Midbrain (tissue), 1 donor: ENCODE data around the gene ZDHHC5.

ENCODE experiments used
- DNase-seq: peaks from one replicate; lab custom pipeline; 2025; lab: John Stamatoyannopoulos, UW

ZDHHC5 gene

DNA sequence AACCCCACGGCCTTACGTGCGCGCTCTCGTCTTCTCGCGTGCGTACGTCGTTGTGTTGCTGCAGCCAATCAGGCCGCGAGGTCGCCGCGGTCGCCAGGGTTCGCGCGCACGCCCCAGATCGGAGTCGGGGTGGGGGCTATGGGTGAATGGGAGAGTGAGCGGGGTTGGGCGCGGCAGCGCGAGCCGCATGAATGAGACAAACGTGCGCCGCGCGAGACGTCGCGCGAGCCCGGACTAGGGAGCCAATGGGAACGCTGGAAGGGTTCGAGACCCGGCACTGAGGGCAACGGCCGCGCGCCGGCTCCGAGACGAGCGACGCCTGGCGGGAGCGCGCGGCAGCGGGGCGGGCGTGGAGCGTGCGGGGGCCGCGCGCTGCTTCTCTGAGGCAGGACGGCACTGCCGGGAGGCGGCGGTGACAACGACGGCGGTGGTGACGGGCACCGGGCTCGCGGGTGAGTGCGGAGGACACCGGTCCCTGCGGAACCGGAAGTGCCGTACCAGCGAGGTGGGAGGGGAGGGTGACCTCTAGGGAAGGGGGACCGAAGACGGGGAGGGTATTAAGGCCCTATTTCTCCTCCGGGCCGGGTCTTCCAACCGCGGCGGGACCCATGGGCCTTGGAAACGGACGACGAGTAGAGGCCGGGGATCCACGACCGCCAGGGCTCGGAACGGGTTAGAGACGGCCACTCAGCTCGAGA, at the start of gene ZDHHC5:
TSS of gene ZDHHC5 (plus strand) at position 379 of the 698 bp plus-strand sequence. CDS start 4,977 bp downstream, outside the sequence.
- peak; percentile 99 for DNase-seq

GRCh38 chr11:57618438-57618837, 49.5 kb upstream of the ZDHHC5 start:
- no peak for DNase-seq

- no peak for DNase-seq
Observed at GRCh38 chr11:57619331-57619730, 48.6 kb upstream of the ZDHHC5 start.

- DNase-seq, result no peak
Observed at GRCh38 chr11:57620467-57620866, 47.4 kb upstream of the ZDHHC5 start.

GRCh38 chr11:57622263-57622662, 45.7 kb upstream of the ZDHHC5 start:
- no peak for DNase-seq

GRCh38 chr11:57624864-57625263, 43.0 kb upstream of the ZDHHC5 start:
- no peak for DNase-seq

- no peak for DNase-seq
Observed at GRCh38 chr11:57626895-57627294, 41.0 kb upstream of the ZDHHC5 start.

- DNase-seq, result no peak
Observed at GRCh38 chr11:57630171-57630570, 37.7 kb upstream of the ZDHHC5 start.

DNA sequence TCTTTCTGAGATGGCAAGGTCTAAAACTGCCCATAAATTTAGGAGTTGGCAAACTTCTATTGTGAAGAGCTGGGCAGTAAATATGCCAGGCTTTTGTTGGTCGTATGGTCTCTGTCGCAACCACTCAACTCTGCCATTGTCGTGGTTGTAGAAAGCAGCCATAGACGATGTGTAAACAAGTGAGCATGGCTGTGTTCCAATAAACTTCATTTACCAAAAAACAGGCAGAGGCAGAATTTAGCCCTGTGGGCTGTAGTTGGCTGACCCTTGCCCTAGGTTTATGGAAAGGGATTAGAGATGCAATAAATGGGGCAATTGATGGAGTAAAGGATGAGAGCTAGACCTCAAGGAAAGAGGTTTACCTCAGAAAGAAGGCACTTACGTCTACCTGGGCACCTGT, 35.8 kb upstream of the ZDHHC5 start:
- DNase-seq, result no peak

GRCh38 chr11:57633394-57634070, 34.4 kb upstream of the ZDHHC5 start:
- DNase-seq, result no peak

DNA sequence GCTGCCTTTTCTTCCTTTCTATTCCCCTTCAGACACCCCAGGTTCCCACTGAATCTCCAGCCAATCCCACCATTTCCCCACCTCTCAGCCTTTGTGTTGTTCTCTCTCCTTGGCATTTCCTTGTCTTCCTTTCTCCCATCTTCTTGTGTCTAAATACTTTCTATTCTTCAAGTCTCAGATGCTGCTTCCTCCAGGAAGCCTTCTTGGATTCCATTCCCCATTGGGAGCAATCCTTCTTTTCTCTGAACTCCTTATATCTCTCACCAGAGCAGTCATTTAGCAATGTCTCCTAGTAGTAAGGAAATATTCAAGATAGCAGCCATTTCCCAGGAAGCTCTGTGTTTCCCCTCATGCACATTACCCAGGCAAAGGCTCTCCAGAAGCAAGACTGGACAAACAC, 33.6 kb upstream of the ZDHHC5 start:
- no peak for DNase-seq

GRCh38 chr11:57635246-57635645, 32.7 kb upstream of the ZDHHC5 start:
- DNase-seq, result no peak

GRCh38 chr11:57637626-57638004, 30.3 kb upstream of the ZDHHC5 start:
- DNase-seq, result no peak

DNA sequence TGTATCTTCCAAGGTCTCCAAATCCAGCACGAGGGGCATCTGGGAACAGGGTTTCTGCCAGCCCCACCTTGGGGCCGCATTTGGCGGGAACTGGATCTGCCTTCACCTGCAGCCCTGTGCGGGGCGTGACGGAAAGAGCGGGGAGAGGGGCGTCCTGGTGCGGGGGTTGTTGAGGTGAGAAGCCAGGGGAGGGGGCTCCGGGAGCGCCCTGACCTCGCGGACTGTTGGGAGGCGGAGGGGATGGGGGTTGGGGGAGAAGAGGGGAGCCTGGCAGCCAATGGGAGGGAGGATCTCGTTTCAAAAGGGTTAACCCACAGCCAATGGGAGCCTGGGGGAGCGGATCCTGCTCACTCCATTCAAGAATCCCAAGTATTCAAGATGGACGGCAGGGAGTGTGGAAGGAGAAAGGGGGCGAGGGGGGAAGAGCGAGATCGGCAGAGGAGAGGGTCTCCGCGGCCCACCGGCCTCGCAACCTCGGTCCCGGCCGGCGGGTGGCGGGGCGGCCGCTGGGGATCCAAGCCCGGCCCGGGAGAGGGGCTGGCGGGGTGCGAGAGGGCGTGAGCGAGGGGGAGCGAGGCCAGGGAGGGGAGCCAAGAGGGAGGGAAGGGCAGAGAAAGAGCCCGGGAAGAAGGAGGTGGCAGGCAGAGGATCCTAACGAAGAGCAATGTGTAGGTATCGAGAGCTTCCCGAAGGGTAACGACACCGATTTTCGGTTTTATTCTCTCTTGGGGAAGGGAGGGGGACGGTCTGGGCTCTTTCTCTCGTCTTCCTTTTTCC, 29.7 kb upstream of the ZDHHC5 start:
- DNase-seq, result peak; percentile 40

DNA sequence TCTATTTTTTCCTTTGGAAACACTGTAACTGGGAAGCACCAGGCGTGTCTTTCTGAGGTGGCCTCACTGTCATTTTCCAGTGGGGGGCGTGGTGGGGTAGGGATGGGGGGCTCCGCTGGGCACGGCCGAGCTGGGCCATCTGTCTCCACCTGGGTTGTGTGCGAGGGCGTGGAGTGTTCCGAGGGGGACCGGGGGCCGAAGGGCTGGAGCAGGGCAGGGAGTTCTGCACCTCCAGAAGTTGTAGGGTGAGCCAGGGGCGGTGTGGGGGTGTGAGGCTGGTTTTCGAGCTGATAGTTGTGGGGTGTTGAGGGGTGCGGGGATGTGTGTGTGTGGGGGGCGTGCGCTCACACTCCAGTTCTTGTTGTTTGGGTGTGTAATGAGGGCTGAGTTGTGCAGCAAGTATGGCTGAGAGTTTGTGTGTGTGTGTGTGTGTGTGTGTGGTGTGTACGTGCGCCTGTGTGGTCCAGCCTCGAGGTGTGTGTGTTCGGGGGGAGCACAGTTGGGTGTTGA, 29.0 kb upstream of the ZDHHC5 start:
- DNase-seq, result no peak

DNA sequence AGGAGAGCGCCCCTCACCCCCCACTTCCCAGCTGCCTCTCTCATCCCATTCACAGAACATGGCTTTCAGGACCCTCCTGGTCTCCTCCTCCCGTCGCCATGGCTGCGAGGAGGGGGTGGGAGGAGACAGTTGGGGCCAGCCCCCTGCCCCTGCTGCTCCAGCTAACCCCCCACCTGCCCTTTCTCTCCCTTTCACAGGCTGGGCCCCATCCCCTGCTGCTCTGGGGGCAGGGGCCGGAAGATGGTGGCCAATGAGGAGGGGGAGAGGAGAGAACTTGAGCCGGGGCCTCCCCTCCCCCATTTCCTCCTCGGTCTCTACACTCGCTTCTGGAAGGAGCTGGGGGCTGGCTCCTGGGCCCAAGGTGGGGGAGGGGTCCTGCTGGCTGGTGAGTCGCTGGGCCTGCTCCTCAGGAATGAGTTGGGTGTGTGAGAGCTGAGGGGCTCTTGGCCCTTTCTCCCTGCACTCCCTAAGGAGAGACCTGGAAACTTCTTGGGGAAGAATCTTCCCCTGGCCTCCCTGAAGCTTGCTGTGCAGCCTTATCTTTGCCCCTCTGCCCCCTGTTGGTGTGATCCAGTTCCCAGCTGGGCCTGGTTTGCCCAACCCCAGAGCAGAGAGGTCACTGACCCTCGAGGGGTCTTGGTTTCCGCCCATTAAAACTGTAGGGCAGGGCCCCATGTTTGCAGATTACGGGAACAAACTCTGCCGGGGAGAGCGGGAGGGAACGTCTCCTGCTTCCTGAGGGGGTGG, 28.4 kb upstream of the ZDHHC5 start:
- no peak for DNase-seq

DNA sequence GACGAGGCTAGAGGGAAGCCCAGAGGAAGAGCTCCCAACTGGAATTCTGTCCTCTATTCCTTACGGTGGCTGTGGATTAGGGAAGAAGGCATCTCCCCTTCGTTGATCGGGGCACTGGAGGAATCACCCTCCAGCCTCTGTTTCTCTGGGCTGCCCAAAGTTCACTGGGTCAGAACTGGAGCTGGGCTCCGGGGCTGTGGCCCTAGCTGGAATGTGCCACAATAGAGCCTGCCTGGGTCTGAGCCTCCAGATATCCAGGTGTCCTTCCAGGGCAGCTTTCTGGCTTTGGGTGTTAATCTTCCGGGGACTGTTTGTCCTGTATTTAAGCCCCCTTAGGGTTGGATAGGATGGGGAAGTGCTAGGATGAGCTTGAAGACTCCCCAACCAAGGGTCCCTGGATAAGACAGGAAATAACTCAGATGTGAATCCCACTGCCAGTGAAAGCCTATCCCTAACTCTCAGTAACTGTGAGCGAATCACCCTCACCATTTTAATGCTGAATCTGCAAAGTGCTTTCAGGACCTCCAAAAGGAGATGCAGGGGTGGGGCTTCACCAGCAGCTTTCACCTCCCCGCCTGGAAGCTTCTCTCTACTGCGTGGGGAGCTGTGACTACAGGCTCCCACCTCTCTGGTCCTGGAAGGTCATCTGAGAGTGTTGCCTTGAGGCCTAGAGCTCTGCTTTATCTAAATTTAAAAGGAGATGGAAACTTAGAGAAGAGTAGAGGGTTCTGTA, 27.7 kb upstream of the ZDHHC5 start:
- no peak for DNase-seq

GRCh38 chr11:57641011-57641807, 26.7 kb upstream of the ZDHHC5 start:
- peak; percentile 34 for DNase-seq

GRCh38 chr11:57643802-57644201, 24.1 kb upstream of the ZDHHC5 start:
- DNase-seq, result no peak
